Keratinocyte (primary cell): ENCODE results near the gene KRTAP10-4.
"Not testable (repeated sequence)": the region's sequence is repeated elsewhere in the genome, so short reads cannot be mapped to it uniquely, and the experiment has no call there.

ENCODE experiments used
- CTCF ChIP-seq, 3 experiments: IDR thresholded peaks in 1 of 3; conservative IDR thresholded peaks in 1 of 3; optimal IDR thresholded peaks in 1 of 3; 2 replicates in 2 of 3; 3 replicates in 1 of 3; pipeline versions ENCODE3 to v1.5.1; 2011; ENCODE audit warnings: low read length in 3 of 3, mild to moderate bottlenecking in 3 of 3, moderate library complexity in 2 of 3, control low read depth in 1 of 3, inconsistent platforms in 1 of 3; ENCODE audit not compliant: insufficient read depth in 2 of 3; ENCODE audit errors: extremely low read depth in 1 of 3
- EZH2 ChIP-seq: IDR thresholded peaks from one replicate; pipeline ENCODE4 v1.6.1; 2012; ENCODE audit warnings: inconsistent platforms, mild to moderate bottlenecking, low read length, moderate library complexity

DNA sequence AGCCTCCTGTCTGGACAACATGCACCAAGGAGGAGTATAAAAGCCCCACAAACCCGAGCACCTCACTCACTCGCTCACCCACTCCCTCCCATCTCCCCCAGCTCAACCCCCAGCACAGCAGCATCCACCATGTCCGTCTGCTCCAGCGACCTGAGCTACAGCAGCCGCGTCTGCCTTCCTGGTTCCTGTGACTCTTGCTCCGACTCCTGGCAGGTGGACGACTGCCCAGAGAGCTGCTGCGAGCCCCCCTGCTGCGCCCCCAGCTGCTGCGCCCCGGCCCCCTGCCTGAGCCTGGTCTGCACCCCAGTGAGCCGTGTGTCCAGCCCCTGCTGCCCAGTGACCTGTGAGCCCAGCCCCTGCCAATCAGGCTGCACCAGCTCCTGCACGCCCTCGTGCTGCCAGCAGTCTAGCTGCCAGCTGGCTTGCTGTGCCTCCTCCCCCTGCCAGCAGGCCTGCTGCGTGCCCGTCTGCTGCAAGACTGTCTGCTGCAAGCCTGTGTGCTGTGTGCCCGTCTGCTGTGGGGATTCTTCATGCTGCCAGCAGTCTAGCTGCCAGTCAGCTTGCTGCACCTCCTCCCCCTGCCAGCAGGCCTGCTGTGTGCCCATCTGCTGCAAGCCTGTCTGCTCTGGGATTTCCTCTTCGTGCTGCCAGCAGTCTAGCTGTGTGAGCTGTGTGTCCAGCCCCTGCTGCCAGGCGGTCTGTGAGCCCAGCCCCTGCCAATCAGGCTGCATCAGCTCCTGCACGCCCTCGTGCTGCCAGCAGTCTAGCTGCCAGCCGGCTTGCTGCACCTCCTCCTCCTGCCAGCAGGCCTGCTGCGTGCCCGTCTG, at the start of gene KRTAP10-4:
- TF ChIP-seq CTCF (optimal IDR thresholded peaks at IDR 0.05 in 1 of 3, IDR thresholded peaks at IDR 0.05 in 1 of 3, conservative IDR thresholded peaks at IDR 0.05 in 1 of 3; ENCODE audit: extremely low read depth in 1 of 3, insufficient read depth in 2 of 3, low read length in 3 of 3); EZH2: not testable (repeated sequence)
